KBM-7 (cell line): ENCODE data around the gene GRIN3B.

ENCODE experiments used
- DNase-seq: peaks from one replicate; pipeline ENCODE4 v3.0.0-alpha.2; 2015
- in situ Hi-C: fragments of 300-500 bp; cut with MboI; formaldehyde crosslinking; loops from 2 replicates; pipeline ENCODE4 v1.14.3; 2020; ENCODE audit warnings: low sequenced_read_pairs, low pct_unique_long_range_greater_than_20kb, mixed read lengths

Gene GRIN3B

DNA sequence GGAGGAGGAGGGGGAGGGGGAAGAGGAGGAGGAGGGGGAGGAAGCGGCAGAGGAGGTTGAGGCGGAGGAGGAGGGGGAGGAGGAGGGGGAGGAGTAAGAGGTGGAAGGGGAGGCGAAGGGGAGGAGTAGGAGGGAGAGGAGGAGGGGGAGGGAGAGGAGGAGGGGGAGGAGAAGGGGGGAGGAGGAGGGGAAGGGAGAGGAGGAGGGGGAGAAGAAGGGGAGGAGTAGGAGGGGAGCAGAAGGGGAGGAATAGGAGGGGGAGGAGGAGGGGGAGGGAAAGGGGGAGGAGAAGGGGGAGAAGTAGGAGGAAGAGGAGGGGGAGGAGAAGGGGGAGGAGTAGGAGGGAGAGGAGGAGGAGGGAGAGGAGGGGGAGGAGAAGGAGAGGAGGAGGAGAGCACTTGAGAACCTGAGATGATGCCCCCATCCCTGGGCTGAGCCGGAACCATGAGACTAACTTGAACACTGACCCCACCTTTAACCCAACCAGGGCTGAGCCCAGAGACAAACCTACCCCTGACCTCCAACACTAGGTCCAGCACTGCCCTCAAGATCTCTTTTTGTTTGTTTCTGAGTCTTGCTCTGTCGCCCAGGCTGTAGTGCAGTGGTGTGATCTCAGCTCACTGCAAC, 52.2 kb downstream of the GRIN3B start:
- no peak for DNase-seq
- in situ Hi-C loops: no loop called here

- DNase-seq: no peak
- in situ Hi-C loops: no loop called here
Measured at GRCh38 chr19:1053176-1054101, 53.2 kb downstream of the GRIN3B start.

GRCh38 chr19:1054102-1055027, 54.1 kb downstream of the GRIN3B start:
- DNase-seq: no peak
- in situ Hi-C loops: no loop called here

DNA sequence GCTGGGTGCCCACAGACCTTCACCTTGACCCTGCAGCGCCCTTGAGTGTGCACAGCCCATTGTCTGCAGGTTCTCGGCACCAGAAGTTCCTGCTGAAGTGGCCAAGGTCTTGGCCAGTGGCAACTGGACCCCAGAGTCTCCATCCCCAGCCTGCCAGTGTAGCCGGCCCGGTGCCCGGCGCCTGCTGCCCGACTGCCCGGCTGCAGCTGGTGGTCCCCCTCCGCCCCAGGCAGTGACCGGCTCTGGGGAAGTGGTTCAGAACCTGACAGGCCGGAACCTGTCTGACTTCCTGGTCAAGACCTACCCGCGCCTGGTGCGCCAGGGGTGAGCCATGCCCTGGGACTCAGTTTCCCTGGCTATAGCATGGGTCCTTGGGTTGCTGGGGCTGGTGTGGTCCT, 54.8 kb downstream of the GRIN3B start:
- in situ Hi-C loops: no loop called here
- no peak for DNase-seq

- no peak for DNase-seq
- in situ Hi-C loops: no loop called here
Measured at GRCh38 chr19:1055886-1056620, 55.8 kb downstream of the GRIN3B start.

- DNase-seq: no peak
Measured at GRCh38 chr19:1057176-1057855, 57.1 kb downstream of the GRIN3B start.

DNA sequence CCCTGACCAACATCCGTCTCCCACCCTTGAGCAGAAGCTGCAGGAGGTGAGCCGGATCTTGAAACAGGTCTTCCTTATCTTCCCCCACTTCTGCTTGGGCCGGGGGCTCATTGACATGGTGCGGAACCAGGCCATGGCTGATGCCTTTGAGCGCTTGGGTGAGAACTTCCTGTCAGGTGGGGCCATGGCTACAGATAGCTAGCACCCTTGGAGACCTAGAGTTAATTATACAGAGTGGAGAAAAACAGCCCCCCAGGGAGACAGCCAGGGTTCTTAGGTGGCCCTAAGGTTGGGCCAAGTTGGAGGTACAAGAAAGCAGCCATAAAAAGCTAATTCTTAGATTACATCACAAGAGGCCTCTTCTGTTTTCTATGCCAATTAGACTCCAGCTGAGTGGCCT, 57.9 kb downstream of the GRIN3B start:
- DNase-seq: no peak
- in situ Hi-C loops: no loop called here

More at GRCh38 chr19:1057176-1057855, 57.1 kb downstream of the GRIN3B start:
- in situ Hi-C loops: no loop called here
